ENCODE data around the gene TMEM138. TPM values are rescaled to one million over a fixed set of nuclear protein-coding genes. Genes with fewer than 3 reads are reported as not detected.
A peak's percentile ranks its signal among the peaks of the same experiment; 100 is the strongest.

TMEM138 gene
- total and polyA plus RNA-seq, 2 of the 13 experiments (the other 11 are each of a cell fraction or from before 2014, with no cell fraction given): 43.5 to 61.0 TPM

DNA sequence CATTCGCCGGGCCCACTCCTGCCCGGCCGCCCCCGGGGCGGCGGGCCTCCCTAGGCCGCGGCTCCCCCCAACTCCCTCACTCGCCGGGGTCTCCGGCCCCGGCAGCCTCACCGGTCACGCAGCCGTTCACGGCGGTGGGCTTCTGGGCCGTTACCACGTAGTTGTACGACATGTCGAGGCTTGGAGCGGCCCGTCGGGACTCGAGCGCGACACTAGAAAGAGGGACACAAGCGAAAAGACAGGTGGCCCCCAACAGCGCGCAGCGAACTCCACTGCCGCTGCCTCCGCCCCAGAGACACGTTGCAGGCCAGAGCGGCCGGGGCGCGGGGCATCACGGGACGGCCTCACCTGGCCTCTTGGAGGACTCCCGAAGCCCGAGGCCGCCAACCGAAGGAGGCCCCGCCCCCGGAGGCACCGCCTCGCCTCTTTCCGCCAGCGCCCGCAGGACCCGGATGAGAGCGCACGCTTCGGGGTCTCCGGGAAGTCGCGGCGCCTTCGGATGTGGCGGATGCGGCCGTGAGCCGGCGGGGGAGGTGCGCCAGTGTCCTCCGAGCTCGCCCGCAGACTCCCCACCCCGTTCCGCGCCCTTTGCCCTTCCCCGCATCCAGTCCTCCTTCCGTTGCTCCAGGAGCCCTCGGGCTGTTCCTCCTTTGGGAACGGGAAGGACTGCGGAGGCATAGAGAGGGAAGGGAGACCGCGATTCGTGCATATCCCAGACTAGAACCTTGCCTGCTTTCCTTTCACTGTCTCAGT, 29.2 kb upstream of the TMEM138 start, which contains the start of the genes DDB1 and TKFC (continued):
- TF ChIP-seq PAX8 (CRISPR knock-in tag; IDR thresholded peaks at IDR 0.05; ENCODE audit: borderline replicate concordance) (peak; percentile 89; the same call in 1 of the 2 replicates), ZNF367 (CRISPR knock-in tag; IDR thresholded peaks at IDR 0.05; ENCODE audit: borderline replicate concordance) (no peak), PHB2 (IDR thresholded peaks at IDR 0.05; ENCODE audit: partially characterized antibody) (no peak), ATAD3A (CRISPR knock-in tag; IDR thresholded peaks at IDR 0.05) (no peak), ZNF337 (CRISPR knock-in tag; IDR thresholded peaks at IDR 0.05; ENCODE audit: borderline replicate concordance, low read depth) (0 out of 2 replicates have a peak, but pooled peaks have one; percentile 55), GATA4 (IDR thresholded peaks at IDR 0.05; ENCODE audit: borderline replicate concordance, low read depth) (peak; percentile 53; the same call in 1 of the 2 replicates), ZNF547 (CRISPR knock-in tag; IDR thresholded peaks at IDR 0.05) (peak; percentile 74; the same call in 1 of the 2 replicates), SALL2 (CRISPR knock-in tag; IDR thresholded peaks at IDR 0.05) (peak; percentile 57; the same call in 1 of the 2 replicates), ZMYM2 (CRISPR knock-in tag; IDR thresholded peaks at IDR 0.05) (no peak; the same call in 1 of the 2 replicates), U2AF1 (optimal IDR thresholded peaks at IDR 0.05; ENCODE audit: low read depth, low read length) (no peak), JUNB (CRISPR knock-in tag; IDR thresholded peaks at IDR 0.05; ENCODE audit: borderline replicate concordance) (no peak)
- TF ChIP-seq, protein P1, sequence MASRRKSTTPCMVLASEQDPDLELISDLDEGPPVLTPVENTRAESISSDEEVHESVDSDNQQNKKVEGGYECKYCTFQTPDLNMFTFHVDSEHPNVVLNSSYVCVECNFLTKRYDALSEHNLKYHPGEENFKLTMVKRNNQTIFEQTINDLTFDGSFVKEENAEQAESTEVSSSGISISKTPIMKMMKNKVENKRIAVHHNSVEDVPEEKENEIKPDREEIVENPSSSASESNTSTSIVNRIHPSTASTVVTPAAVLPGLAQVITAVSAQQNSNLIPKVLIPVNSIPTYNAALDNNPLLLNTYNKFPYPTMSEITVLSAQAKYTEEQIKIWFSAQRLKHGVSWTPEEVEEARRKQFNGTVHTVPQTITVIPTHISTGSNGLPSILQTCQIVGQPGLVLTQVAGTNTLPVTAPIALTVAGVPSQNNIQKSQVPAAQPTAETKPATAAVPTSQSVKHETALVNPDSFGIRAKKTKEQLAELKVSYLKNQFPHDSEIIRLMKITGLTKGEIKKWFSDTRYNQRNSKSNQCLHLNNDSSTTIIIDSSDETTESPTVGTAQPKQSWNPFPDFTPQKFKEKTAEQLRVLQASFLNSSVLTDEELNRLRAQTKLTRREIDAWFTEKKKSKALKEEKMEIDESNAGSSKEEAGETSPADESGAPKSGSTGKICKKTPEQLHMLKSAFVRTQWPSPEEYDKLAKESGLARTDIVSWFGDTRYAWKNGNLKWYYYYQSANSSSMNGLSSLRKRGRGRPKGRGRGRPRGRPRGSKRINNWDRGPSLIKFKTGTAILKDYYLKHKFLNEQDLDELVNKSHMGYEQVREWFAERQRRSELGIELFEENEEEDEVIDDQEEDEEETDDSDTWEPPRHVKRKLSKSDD (CRISPR knock-in tag; IDR thresholded peaks at IDR 0.05; ENCODE audit: low read depth): 0 out of 2 replicates have a peak, but pooled peaks have one; percentile 46
- TF ChIP-seq, protein P2, sequence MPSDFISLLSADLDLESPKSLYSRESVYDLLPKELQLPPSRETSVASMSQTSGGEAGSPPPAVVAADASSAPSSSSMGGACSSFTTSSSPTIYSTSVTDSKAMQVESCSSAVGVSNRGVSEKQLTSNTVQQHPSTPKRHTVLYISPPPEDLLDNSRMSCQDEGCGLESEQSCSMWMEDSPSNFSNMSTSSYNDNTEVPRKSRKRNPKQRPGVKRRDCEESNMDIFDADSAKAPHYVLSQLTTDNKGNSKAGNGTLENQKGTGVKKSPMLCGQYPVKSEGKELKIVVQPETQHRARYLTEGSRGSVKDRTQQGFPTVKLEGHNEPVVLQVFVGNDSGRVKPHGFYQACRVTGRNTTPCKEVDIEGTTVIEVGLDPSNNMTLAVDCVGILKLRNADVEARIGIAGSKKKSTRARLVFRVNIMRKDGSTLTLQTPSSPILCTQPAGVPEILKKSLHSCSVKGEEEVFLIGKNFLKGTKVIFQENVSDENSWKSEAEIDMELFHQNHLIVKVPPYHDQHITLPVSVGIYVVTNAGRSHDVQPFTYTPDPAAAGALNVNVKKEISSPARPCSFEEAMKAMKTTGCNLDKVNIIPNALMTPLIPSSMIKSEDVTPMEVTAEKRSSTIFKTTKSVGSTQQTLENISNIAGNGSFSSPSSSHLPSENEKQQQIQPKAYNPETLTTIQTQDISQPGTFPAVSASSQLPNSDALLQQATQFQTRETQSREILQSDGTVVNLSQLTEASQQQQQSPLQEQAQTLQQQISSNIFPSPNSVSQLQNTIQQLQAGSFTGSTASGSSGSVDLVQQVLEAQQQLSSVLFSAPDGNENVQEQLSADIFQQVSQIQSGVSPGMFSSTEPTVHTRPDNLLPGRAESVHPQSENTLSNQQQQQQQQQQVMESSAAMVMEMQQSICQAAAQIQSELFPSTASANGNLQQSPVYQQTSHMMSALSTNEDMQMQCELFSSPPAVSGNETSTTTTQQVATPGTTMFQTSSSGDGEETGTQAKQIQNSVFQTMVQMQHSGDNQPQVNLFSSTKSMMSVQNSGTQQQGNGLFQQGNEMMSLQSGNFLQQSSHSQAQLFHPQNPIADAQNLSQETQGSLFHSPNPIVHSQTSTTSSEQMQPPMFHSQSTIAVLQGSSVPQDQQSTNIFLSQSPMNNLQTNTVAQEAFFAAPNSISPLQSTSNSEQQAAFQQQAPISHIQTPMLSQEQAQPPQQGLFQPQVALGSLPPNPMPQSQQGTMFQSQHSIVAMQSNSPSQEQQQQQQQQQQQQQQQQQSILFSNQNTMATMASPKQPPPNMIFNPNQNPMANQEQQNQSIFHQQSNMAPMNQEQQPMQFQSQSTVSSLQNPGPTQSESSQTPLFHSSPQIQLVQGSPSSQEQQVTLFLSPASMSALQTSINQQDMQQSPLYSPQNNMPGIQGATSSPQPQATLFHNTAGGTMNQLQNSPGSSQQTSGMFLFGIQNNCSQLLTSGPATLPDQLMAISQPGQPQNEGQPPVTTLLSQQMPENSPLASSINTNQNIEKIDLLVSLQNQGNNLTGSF (CRISPR knock-in tag; IDR thresholded peaks at IDR 0.05): no peak
- TF ChIP-seq, protein P3, sequence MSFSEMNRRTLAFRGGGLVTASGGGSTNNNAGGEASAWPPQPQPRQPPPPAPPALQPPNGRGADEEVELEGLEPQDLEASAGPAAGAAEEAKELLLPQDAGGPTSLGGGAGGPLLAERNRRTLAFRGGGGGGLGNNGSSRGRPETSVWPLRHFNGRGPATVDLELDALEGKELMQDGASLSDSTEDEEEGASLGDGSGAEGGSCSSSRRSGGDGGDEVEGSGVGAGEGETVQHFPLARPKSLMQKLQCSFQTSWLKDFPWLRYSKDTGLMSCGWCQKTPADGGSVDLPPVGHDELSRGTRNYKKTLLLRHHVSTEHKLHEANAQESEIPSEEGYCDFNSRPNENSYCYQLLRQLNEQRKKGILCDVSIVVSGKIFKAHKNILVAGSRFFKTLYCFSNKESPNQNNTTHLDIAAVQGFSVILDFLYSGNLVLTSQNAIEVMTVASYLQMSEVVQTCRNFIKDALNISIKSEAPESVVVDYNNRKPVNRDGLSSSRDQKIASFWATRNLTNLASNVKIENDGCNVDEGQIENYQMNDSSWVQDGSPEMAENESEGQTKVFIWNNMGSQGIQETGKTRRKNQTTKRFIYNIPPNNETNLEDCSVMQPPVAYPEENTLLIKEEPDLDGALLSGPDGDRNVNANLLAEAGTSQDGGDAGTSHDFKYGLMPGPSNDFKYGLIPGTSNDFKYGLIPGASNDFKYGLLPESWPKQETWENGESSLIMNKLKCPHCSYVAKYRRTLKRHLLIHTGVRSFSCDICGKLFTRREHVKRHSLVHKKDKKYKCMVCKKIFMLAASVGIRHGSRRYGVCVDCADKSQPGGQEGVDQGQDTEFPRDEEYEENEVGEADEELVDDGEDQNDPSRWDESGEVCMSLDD (CRISPR knock-in tag; IDR thresholded peaks at IDR 0.05; ENCODE audit: borderline replicate concordance): peak; percentile 65; the same call in 1 of the 2 replicates
- TF ChIP-seq, protein P4, sequence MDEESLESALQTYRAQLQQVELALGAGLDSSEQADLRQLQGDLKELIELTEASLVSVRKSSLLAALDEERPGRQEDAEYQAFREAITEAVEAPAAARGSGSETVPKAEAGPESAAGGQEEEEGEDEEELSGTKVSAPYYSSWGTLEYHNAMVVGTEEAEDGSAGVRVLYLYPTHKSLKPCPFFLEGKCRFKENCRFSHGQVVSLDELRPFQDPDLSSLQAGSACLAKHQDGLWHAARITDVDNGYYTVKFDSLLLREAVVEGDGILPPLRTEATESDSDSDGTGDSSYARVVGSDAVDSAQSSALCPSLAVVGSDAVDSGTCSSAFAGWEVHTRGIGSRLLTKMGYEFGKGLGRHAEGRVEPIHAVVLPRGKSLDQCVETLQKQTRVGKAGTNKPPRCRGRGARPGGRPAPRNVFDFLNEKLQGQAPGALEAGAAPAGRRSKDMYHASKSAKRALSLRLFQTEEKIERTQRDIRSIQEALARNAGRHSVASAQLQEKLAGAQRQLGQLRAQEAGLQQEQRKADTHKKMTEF (CRISPR knock-in tag; IDR thresholded peaks at IDR 0.05): peak; percentile 79
